ENCODE results near the gene ITGA6.

GRCh38 chr2:172431993-172432392, 4.6 kb downstream of the ITGA6 start:
- TF ChIP-seq CTCF (IDR thresholded peaks at IDR 0.05) (no peak), SIN3A (IDR thresholded peaks at IDR 0.05; ENCODE audit: borderline replicate concordance, insufficient read depth, low read depth, low read length) (no peak), TCF7L2 (IDR thresholded peaks at IDR 0.05; ENCODE audit: low read depth, low read length) (no peak)
